GM12874 (cell line): Measurements from ENCODE around the gene PWP1.
A peak's percentile ranks its signal among the peaks of the same experiment; 100 is the strongest.

Experiments used
- TF ChIP-seq, protein P1 (sequence below): IDR thresholded peaks from 2 replicates; pipeline ENCODE4 v1.5.1; 2011; ENCODE audit warnings: low read depth, mild to moderate bottlenecking, control low read depth, low read length, moderate library complexity; ENCODE audit not compliant: insufficient read depth

PWP1 gene

DNA sequence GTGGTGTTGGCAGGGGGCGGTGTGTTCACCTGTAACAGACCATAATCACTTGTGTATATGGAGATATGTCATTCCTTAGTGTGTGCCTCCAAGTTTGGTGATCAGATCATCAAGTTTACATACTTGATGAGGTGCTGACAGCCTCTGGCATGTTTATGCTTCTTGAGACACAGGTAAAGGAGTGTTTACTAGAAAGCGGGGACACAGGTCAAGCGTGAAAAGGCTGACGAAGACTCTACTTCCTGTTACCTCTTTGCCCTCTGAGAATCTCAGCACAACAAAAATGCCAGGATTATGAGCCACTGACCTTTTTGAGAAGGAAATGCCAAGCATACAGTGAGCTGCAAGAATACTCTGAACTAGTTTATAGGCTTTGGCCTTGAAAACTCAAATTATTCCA is 45.8 kb downstream of the PWP1 start:
- TF ChIP-seq, protein P1, sequence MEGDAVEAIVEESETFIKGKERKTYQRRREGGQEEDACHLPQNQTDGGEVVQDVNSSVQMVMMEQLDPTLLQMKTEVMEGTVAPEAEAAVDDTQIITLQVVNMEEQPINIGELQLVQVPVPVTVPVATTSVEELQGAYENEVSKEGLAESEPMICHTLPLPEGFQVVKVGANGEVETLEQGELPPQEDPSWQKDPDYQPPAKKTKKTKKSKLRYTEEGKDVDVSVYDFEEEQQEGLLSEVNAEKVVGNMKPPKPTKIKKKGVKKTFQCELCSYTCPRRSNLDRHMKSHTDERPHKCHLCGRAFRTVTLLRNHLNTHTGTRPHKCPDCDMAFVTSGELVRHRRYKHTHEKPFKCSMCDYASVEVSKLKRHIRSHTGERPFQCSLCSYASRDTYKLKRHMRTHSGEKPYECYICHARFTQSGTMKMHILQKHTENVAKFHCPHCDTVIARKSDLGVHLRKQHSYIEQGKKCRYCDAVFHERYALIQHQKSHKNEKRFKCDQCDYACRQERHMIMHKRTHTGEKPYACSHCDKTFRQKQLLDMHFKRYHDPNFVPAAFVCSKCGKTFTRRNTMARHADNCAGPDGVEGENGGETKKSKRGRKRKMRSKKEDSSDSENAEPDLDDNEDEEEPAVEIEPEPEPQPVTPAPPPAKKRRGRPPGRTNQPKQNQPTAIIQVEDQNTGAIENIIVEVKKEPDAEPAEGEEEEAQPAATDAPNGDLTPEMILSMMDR, result no peak

DNA sequence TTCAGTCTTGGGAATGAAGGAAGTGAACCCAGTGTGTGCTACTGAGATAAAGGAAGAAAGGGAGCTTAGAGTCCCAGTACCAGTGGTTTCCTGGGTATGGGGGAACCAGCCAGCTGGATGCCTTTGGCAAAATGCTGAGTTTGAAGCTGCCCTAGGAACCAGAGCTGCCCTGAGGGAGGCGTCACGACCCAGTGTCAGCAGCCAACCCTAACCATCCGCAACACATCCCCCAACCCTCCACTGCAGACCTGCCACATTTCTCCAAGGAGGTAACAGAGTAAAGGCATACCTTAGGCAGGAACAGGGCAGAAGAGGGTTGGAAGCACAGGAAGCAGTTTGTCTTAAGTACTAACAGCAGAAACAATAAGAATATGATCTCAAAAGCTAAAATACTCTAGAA is 46.8 kb downstream of the PWP1 start:
- TF ChIP-seq, protein P1, result no peak

DNA sequence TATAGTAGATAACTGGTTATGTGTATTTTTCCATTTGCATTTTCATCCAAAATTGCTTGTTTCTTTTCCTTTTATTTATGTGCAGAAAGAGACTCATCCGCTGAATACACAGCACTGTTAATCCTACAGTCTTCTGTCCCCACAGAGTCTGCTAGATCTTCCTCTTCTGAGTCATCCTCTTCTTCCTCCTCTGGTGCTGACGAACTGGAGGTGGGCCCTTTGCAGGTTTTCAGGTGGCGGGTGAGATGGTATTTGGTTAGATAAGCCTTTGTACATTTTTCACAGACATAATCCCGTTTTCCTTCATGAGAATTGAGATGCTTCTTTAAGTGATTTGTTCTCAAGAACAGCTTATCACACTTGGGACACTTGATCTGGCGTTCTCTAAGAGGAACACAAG is 48.5 kb downstream of the PWP1 start:
- TF ChIP-seq, protein P1, result no peak

DNA sequence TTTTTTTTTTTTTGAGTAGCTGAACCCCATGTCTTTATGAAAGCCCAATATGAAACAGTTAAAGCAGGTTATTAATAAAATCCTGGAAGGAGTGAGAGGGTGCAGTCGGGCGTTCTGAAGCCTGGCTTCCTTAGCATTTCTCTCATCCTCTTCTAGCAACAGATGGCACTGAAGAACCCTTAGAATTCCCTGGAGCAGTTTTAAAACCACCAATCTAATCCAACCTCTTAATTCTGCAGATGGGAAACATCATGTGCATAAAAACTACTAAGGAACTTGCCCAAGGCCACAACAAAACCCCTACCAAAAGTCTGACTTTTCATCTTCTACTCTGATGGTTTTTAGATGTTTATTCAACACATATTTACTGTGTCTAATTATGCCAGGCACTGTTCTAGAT is 50.2 kb downstream of the PWP1 start:
- TF ChIP-seq, protein P1, result no peak

DNA sequence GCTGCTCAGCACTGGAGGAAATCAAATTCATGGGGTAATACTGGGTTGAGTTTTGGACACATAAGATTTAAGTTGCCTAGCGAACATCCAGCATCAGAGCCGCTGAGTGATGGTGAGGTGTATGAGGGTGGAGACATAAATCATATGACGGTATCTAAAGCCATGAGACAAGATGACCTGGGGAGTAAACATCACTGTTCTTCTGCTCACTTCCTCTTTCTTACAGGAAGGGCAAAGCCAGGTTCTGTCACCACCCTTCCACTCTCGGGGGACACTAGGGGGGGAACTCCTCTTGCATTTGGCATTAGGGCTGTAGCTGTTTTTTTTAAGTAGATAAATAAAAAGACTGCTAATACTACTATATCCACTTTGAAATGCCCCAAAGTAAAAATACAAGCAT is 51.3 kb downstream of the PWP1 start:
- TF ChIP-seq, protein P1, result peak; percentile 33; the same call in 1 of the 2 replicates

DNA sequence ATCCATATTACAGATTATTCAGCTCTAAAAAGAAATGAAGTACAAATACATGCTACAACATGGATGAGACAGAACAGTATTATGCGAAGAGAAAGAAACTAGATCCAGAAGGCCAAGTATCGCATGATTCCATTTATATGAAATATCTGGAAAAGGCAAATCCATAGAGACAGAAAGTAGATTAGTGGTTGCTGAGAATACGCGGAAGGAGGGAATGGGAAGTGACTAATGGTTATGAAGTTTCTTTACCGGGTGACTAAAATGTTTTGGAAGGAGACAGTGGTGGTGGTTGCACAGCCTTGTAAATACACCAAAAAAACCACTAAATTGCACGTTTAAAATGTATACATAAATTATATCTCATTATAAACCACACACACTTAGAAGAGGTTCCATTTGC is 62.9 kb downstream of the PWP1 start:
- TF ChIP-seq, protein P1, result no peak

DNA sequence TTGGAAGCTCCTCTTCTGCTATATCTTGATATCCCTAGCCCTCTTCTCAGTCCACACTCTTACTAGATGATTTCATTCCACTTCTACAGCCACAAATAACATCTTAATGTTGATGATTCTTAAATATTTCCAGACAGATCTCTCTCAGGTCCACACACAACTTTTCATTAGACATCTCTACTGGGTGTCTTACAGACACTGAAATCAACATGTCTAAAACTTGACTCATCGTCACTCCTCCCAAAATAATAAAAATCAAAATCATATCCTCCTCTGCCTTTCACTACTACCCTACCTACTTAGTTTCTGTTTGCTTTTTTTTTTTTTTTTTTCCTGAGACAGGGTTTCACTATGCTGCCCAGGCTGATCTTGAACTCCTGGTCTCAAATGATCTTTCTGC is 63.5 kb downstream of the PWP1 start:
- TF ChIP-seq, protein P1, result no peak

DNA sequence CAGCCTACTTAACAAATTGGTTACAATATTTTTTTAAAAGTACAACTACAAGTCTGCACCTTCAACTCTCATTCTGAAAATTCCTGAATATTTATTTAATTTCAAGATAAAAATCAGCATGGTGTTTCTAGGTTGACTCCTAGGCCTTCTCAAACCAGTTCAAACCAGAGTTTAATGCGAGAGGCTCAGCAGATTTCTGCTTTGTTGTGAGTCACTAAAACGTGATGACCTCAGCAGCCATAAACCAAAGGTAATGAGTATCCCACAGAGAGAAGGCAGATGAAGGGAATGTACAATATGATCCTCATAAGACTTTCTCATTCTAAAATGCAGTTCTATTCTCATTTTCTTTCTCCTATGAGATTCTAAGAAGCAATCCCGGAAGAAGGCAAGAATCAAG is 73.8 kb downstream of the PWP1 start:
- TF ChIP-seq, protein P1, result no peak
